NCI-H2227 treated with DMSO at 0.1 percent for 48 hours (cell line): ENCODE results near the gene PLOD3.

Source experiments
- DNase-seq: peaks from one replicate; lab custom pipeline; 2025; lab: John Stamatoyannopoulos, UW

The PLOD3 gene

DNA sequence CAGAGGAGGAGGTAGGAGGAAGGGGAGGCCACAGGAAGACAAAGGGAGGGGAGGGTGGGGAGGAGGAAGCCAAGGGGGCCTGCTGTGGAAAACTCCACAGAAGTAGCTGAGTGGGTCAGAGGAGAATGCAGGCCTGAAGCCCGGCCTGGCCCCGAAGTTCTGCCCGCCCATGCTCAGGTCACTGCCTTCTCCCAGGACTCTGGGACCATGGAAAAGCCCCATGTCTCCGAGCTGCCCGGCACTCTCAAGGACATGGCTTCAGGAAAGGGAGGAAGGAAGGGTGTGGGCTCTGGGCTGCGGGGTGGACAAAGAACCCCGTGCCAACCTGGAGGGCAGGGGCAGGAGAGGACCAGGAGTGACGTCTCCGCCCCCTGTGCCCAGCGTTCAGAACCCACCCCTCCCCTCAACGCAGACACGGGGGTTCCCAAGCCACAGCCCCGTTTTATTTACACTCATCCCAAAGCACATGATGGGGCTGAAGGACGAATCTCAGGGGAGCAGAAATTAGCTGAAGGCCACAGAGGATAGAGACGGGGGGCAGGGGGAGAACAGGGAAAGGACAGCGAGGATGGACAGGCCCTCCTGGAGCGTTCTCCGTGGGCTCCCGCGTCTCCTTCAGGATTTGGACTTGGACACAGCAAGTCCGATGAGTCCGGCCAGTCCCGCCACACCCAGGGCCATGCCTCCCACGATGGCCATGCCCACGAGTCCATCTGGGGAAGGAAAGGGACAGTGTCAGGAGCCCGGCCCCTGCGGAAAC is 22.0 kb upstream of the PLOD3 start:
- no peak for DNase-seq

DNA sequence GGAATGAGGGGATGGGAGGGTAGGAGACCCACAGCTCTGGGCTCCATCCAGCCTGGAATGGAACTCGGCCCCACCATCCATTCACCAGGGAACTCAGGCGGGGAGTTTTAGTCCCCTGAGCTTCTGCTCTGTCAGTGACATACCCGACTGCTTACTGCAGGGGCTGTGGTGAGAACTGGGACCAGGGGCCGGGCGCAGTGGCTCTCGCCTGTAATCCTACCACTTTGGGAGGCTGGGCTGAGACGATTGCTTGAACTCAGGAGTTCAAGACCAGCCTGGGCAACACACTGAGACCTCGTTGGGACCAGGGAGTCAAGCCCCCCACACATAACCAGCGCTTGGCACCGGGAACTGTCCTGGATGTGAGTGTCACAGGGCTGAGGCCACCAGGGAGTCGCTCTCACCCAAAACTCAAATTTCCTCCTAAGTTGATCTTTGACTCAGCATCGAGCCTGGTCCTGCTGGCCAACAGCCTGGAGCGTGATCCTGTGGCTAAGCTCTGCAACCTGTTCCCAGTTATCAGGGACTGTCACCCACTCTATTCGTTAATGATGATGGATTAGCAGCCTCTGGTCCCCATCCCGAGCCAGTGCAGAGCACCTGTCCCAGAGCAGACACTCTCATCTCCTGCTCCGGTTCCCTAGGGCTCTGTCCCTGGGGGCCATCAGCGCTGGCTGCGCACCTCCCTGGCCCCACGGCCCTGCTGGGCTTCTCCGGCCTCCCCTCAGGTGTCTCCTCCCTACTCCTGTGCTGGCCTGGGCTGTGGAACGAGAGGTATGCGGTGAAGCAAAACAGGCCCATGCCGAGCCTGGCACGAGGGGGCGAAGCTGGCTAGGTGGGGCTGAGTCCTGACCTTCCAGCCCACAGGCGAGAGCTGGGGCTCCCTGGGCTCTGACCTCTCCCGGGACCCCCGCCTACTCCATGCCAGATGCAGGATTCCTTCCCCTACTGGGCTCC is 21.1 kb upstream of the PLOD3 start:
- DNase-seq: no peak

DNA sequence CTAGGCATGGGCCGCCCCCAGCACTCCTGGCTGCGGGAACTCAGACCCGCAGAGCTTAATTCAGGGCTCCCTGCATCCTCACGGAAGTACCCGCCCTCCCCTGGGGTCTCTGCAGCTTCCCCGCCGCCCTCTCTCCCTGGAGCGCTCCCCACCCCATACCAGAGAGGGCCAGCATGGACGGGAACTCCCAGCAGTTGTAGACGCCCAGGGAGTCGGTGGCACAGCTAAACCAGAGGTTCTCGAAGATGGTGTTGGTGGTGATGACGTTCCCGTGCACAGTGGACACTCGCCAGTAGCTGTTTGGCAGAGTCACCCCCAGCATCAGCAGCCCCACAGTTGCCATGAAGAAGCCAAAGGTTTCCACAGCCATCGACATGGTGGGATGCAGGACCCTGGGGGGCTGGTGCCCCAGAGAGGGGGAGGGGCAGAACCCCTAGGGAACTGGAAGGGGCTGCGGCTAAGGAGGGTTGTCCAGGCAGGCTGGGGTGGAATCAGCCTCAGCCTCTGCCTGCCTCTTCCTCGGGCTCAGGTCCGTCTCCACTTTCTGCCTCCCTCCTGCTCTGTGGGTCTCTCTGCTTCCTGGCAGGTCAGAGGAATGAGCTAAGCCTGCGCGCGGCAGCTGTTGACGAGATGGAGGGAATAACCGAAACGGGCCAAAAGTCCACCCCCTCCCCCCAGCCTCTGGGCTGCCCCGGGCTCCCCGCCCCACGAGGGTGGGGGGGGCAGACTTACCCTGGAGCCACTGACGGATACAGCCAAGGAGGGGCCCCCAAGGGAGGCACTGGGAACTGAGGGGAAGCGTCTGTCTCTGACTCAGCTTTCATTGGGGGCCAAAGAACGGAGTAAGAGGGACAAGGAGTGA is 20.1 kb upstream of the PLOD3 start, which contains the start of gene CLDN15:
Gene CLDN15, minus strand, starts transcription at position 597 of the 862 bp plus-strand sequence. Its CDS starts 221 bp downstream, at position 376.
- no peak for DNase-seq

DNA sequence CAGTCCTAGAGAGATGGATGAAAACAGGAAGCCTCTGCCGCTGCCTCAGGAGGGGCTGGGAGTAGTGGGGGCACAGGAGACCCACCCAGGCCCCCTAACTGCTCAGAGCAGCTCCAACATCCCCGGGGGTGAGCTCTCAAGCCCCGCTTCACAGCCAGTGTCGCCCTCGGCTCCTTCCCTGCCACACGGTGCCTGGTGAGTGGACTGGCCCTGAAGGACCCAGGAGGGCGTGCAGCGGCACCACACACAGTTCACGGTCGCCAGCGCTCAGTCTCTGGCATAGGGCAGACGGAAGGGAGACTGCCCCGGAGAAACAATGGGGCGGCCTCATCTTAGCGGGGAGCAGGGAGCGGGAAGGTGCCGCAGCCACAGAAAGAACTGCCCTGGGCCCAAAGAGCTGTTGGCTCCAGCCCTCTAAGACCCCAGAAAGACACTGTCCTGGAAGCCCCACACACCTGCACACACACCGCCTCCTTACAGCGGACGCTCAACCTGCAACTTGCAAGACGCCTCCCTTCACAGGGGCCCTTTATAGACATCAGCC is 19.0 kb upstream of the PLOD3 start:
- no peak for DNase-seq

DNA sequence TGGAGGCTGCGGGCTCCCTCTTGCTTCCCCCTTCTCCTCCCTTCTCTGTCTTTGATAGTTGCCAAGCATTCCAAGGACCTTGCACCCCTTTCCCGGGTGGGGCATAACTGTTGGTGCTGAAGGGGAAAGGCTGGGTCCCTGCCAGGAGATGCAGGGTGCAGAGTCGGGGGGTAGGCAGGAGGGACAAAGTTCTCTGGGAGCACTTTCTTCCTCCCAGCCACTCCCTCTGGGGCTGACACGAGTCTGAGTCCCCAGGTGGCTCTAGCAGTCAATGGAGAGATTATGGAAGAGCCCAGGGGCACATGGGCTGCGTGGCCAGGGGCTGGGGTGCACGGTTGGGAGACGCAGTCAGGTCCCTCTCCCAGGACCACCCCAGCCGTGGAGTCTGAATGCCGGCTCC is 18.1 kb upstream of the PLOD3 start:
- no peak for DNase-seq

DNA sequence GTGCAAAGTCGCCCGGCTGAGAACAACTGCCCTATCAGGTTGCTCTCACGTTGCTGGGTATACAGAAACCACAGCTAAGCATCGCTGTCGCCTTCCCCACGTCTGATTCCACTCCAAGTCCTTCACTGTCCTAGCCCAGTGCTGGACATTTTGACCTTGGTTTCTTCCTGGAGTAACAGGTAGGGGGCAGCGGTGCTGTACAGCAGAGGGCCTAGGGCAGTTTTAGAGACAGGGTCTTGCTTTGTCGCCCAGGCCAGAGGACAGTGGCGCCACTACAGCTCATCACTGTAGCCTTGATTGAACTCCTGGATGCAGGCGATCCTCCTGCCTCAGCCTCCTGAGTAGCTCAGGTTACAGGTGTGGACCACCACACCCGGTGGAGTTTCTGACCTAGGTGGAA is 17.7 kb upstream of the PLOD3 start:
- DNase-seq: no peak

DNA sequence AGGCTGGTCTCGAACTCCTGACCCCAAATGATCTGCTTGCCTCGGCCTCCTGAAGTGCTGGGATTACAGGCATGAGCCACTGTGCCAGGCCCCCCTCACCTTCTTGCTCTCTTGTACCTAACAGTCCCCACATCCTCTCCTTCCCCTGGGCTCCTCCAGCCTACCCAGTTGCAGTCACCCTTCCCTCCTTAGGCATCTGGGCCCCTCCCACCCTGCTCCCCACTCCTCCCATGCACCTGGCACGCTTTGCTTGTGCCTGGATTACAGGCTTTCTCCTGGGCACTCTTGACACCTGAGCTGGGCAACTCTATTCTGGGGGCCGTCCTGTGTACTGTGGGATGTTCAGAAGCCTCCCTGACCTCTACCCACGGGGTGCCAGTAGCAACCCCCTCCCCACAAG is 17.3 kb upstream of the PLOD3 start:
- DNase-seq: no peak

DNA sequence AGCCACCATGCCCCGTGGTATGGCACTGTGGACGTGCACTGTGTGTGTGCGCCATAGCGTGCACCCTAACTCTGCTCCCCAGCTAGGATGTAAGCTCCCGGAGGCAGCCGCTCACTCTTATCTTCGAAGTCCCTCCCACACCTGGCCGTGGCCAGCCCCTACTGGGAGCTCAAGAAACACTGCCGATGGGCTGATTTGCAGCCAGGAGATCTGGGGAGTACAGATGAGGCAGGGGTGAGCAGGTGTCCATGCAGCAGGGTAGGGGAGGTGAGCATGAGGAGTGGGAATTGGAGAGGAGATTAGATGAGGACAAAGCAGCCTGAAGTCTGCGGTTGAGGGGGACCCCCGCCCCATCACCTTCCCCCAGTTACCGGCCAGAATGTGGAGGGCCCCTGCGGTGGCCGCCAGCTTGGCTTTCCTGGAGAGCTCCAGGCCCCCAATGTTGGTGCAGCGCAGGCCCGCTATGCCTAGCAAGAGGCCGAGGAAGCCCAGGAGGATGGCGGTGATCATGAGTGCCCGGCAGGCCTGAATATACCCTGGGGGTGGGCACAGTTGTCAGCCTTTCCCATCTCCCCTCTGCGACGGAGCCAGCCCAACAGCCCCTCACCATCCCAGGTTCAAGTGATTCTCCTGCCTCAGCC is 16.6 kb upstream of the PLOD3 start:
- no peak for DNase-seq

DNA sequence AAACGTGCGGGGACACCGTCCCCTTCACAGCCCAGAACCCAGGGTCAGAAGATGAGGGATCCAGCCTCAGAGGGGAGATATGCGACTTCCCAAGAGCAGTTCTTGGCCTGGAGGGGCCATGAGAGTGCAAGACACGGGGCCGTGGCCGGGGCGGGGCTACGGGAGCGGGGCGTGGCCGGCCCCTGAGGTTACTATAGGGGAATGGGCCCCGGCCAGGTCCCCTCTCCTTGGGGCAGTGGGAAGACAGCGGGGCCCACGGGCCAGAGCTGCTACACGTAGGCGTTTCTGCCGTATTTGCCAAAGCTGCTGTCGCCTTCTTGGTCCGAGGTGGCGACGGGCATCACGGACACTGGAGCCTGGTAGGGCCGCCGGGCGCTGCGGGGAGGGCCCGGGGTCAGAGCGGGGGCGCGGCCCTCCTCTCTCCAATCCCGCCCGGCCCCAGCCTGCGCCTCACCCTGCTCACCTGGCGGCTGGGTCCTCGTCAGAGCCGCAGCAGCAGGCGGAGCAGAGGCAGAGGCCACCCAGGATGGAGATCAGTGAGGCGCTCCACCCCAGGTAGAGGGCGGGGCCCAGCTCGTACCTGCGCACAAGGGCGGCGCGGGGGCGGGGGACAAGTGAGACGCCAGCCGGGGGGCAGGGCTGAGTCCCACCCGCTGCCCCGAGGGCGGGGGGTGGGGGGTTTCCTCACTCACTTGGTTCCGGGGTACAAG is 14.9 kb upstream of the PLOD3 start:
- DNase-seq: no peak

DNA sequence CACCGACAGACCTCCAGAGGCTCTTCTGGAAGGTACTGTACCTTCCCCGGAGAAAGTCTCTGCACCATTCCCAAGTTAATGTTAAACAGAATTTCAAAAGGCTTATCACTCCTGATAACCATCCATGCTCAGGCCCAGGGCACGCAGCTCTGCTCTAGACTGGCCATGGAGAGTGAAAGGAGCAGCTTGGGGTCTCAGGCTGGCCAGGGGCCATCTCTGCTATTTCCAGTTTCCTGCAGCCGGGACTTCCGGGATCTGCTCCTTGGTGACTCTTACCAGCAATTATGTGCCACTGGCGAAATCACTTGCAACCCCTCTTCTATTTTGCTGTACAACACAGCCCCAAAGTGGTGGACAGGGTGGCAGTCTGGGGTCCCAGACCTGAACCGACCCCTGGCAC is 14.3 kb upstream of the PLOD3 start:
- DNase-seq: no peak

DNA sequence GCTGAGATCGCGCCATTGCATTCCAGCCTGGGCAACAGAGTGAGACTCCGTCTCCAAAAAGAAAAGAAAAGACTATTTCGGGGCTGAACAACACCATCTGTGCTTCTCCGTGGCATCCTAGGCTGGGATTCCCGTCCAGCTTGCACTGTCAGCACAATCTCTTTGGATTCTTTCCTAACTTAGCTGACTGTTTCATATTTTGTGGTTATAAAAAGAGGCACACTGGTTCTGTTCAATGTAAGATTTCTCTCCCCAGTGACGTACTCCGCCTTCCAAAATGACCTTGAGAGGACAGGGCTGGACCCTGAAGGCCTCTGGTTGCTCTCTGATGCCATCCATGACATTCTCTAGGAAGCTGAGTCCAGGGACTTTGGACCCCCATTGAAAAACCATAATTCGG is 9.3 kb upstream of the PLOD3 start:
- no peak for DNase-seq

DNA sequence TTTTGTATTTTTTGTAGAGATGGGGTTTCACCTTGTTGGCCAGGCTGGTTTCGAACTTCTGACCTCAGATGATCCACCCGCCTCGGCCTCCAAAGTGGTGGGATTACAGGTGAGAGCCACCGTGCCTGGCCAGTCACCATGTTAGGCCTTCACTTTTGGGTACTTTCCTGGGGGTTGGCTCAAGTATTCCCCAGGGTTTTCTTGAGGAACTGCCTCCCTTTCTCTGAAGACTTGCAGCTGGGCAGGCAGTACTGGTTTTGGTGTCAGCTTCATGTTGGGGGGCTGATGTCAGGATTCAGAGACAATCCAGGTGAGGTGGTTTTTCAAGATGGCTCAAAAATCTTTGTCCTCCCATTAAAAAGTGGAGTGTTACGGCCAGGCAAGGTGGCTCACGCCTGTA is 8.3 kb upstream of the PLOD3 start:
- DNase-seq: no peak

DNA sequence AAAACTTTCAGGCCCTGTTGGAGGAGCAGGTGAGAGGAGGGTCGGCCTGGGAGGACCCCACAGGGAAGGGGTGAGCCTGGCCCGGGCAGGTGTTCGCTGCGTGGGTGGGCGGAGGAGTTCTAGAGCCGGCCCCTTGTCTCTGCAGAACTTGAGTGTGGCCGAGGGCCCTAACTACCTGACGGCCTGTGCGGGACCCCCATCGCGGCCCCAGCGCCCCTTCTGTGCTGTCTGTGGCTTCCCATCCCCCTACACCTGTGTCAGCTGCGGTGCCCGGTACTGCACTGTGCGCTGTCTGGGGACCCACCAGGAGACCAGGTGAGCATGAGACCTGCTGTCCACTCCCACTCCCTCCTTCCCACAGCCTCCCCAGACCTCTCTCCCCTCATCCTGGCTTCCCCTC is 6.1 kb upstream of the PLOD3 start:
- DNase-seq: no peak

DNA sequence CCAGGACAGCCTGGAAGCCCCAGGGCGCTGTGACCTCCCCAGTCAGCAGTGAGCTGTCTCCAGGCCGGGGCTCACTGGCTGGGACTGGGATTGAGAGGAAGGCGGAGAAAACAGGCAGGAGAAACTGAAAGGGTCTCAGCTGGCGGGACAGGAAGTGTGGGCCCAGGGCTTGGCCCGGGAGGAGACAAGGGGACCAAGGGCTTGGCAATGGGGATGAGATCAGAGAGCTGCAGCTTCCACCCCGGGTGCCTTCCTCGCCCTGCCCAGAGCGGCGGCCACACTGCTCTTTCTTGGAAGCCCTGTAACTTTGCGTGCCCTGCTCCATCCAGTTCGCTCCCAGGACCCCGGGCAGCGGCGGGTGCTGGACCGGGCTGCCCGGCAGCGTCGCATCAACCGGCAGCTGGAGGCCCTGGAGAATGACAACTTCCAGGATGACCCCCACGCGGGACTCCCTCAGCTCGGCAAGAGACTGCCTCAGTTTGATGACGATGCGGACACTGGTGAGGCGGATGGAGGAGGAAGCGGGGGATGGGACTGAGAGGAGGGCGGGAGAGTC is 5.0 kb upstream of the PLOD3 start:
- DNase-seq: no peak

DNA sequence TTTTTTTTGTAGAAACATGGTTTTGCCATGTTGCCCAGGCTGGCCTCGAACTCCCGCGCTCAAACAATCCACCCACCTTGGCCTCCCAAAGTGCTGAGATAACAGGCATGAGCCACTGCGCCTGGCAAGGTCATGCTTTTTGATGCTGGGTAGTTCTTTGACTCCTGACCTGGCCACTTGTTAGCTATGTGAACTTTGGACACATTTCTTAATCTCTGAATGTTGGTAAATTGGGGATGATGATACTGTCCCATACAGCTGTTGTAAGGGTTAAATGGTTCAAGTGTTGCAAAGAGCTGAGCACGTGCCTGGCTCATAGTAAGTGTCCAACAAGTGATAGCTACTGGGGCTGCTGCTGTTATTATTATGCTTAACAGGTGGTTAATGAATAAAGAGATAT is 2.9 kb upstream of the PLOD3 start:
- DNase-seq: no peak

DNA sequence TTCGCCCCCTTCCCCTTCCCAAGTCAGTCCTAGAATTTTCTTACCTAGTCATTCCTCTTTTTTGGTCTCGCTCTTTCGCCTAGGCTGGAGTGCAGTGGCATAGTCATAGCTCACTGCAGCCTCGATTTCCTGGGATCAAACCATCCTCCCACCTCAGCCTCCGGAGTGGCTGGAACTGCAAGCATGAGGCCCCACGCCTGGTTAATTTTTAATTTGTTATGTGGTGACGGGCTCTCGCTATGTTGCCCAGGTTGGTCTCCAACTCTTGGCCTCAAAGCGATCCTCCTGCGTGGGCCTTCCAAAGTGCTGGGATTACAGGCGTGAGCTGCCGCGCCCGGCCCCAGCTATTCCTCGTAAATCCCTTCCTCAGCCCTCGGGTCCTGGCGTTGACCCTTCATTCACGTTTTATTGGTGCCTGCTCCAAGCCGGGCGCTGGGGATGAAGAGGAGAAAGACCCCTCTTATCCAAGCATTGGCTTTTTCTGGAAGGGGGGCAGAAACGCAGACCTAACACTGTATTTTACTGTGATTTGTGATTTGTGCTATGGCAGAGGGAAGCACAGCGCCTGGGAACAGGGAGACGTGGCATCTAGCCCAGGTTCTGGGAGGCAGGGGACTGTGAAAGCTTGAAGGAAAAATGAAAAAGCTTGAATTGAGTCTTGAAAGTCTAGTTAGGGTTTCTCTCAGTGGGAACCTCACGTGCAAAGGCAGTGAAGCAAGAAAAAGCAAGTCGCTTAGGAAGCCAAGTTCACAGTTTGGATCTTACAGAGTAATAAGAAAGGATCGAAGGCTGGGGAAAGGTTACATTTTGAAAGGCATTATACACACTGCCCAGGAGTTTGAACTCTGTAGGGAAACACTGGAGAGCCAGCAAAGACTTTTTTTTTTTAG is 1.1 kb upstream of the PLOD3 start:
- no peak for DNase-seq

DNA sequence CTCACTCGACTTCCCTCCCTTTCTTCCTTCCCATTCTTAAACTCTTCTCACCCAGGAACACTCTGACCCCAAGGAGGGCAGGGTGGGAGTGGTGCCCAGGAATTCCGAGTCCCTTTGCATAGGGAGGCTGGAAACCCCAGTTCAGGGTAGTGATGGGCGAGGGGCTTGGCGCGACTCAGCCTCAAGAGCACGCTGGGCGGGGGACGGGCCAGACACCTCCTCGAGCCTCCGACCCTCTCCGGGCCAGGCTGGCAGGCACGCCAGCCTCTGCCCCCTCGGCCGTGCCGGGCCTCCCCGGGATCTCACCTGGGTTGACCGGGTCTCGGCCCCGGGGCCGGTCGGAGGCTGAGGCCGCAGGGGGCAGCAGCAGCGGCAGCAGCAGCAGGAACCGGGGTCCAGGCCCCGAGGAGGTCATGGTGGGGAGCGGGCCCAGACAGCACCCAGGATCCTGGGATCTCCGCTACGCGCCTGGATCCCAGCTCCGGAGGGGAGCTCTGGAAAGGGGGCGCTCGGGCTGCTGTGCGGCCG is 457 bp downstream of the PLOD3 start:
- peak; percentile 32 for DNase-seq

DNA sequence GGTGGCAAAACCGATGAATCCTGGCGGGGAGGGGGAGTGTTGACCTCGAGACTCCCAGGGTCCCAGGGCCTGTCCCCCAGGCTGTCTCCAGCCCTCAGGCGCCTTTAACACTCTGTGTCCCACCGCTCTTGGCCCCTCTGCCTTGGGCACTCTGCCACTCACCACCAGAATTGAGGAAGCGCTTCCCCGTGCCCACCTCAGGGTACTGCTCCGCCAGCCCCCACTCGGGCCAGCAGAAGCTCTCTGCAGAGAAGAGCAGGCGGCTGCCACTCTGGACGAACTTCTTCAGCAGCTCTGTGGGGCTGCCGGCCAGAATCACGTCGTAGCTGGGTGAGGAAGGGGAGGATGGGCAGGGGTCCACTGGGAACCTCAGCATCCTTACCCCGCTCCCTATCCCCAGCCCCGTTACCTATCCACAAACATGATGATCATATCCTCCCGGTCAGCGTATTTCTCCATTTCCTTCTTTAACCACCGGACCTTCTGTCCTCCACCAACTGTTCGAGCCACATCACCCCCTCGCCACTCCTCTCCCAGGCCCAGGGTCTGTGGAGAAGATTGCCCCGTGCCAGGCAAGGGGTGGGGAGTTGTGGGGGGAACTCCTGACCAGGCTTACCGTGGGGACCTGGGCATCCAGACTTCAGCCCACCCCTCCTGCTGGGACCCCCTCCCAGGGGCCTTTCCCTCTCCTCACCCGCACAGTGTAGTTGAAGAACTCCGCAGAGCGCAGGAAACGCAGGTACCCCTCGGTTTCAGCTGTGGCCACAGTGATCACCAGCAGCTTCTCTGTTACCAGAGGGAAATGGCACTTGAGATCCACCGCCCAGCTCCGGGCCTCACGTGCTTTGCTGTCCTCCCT is 1.2 kb downstream of the PLOD3 start:
- DNase-seq: no peak
